ENCODE measurements around the gene HCCS.

- TF ChIP-seq CTCF (IDR thresholded peaks at IDR 0.05) (peak; percentile 27 to 60 (median 57)), POLR2A (IDR thresholded peaks at IDR 0.05) (no peak)
These were observed 10.7 kb upstream of the HCCS start for GRCh38 chrX:11100281-11101035.

All from gastroesophageal sphincter (tissue), 3 donors.